Myocyte (in vitro differentiated cells): Measurements from ENCODE around the gene LCA5L. TPM values are rescaled to one million over a fixed set of nuclear protein-coding genes. Genes with fewer than 3 reads are reported as not detected.
A peak's percentile ranks its signal among the peaks of the same experiment; 100 is the strongest.

Experiments
- DNase-seq: peaks from one replicate; pipeline ENCODE4 v3.0.0-alpha.2; 2012; ENCODE audit warnings: low read depth
- polyA plus RNA-seq: library from polyadenylated mRNA; unstranded; fragments of >200 nt; gene quantifications from one replicate; pipeline ENCODE4 v1.2.1, GENCODE V29; 2012; ENCODE audit warnings: missing spikeins
- total RNA-seq: library from RNA; depleted of rRNA; stranded (reverse); fragments of >200 nt; gene quantifications from 2 replicates; pipeline ENCODE4 v1.2.3, GENCODE V29; 2014

LCA5L gene
- 2.2 and 2.7 TPM in 2 replicates for total RNA-seq
- polyA plus RNA-seq = 1.6 TPM

- DNase-seq = peak; percentile 92
These were observed at the start of gene LCA5L for GRCh38 chr21:39445321-39446269. Gene LCA5L (minus strand): TSS chr21:39445778. CDS start chr21:39428493, 17,285 bp downstream.

GRCh38 chr21:39489380-39489924 lies 43.9 kb upstream of the LCA5L start:
- peak; percentile 4 for DNase-seq

GRCh38 chr21:39484711-39485276 lies 39.2 kb upstream of the LCA5L start:
- DNase-seq = no peak

GRCh38 chr21:39483917-39484316 lies 38.3 kb upstream of the LCA5L start:
- no peak for DNase-seq

GRCh38 chr21:39481886-39482285 lies 36.3 kb upstream of the LCA5L start:
- DNase-seq = no peak

- no peak for DNase-seq
These were observed 34.7 kb upstream of the LCA5L start for GRCh38 chr21:39480271-39480670.

GRCh38 chr21:39479814-39480182 lies 34.2 kb upstream of the LCA5L start:
- no peak for DNase-seq

GRCh38 chr21:39479164-39479813 lies 33.7 kb upstream of the LCA5L start:
- DNase-seq = no peak

GRCh38 chr21:39474611-39475010 lies 29.0 kb upstream of the LCA5L start:
- no peak for DNase-seq

- DNase-seq = no peak
These were observed 27.2 kb upstream of the LCA5L start for GRCh38 chr21:39472786-39473185.

- DNase-seq = no peak
These were observed 26.0 kb upstream of the LCA5L start for GRCh38 chr21:39471598-39471997.

GRCh38 chr21:39468559-39468958 lies 23.0 kb upstream of the LCA5L start:
- DNase-seq = no peak

- peak; percentile 54 for DNase-seq
These were observed 22.2 kb upstream of the LCA5L start for GRCh38 chr21:39467746-39468145.

GRCh38 chr21:39466584-39466983 lies 21.0 kb upstream of the LCA5L start:
- DNase-seq = no peak

- DNase-seq = no peak
These were observed 17.7 kb upstream of the LCA5L start for GRCh38 chr21:39463308-39463707.

- peak; percentile 4 for DNase-seq
These were observed 15.8 kb upstream of the LCA5L start for GRCh38 chr21:39461419-39461818.

GRCh38 chr21:39456665-39457064 lies 11.1 kb upstream of the LCA5L start:
- no peak for DNase-seq

GRCh38 chr21:39454949-39455668 lies 9.5 kb upstream of the LCA5L start:
- DNase-seq = no peak

- no peak for DNase-seq
These were observed 8.1 kb upstream of the LCA5L start for GRCh38 chr21:39453571-39454179.

GRCh38 chr21:39452970-39453342 lies 7.4 kb upstream of the LCA5L start:
- DNase-seq = peak; percentile 83
